ENCODE results near the gene RASEF. TPM values are rescaled to one million over a fixed set of nuclear protein-coding genes. Genes with fewer than 3 reads are reported as not detected.

RASEF gene
- total and polyA plus RNA-seq, 2 donors (not counting 3 experiments of a cell fraction or from before 2014, with no cell fraction given) = 0.11 TPM; not detected in 1

DNA sequence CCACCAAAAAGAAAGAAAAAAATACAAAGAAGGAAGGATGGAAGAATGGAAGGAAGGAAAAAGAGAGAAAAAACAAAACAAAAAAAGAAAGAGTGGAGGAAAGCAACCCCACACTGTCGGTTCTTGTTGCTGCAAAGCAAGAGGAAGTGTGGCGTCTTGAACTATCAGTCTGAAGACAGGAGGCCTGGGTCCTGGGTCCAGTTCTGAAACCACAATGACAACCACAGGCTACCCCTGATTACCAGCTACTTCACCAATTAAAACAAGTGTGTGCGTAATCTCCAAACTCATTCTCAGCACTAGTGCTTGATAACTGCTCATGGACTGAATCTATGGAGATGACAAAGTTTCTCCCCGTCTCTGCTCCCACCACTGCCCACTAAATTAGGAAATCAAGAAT, 93.7 kb downstream of the RASEF start:
- dilution Hi-C loops (cut with MboI; ENCODE audit: extremely low pct_ligation_motif_present, low sequenced_read_pairs) (no loop called here), intact Hi-C loops (cut with micrococcal nuclease) (loop anchor here (10.0 kb wide), 2 partner anchors 1124 to 1444 kb away; no protein-coding TSS in a partner anchor)
- H3K4me2 ChIP-seq (ENCODE audit: insufficient read depth, low read length) = no peak overlapping the region
- no peaks in the 10 kb centered on the region for H3K9me1 ChIP-seq (replicated peaks; ENCODE audit: control insufficient read depth, extremely low read depth, insufficient read depth, low read length)
- H3K27ac ChIP-seq (ENCODE audit: insufficient read depth, low read depth, low read length) = no peak overlapping the region
- H3K4me3 ChIP-seq (replicated peaks in 1 of 3; ENCODE audit: insufficient read depth in 1 of 3, low read depth in 1 of 3, low read length in 3 of 3) = no peak overlapping the region
- no peaks in the 10 kb centered on the region for H3K27me3 ChIP-seq (ENCODE audit: control insufficient read depth in 2 of 2, insufficient read depth in 2 of 2, low read length in 2 of 2)
- BruUV-seq (replicated peaks) = no TSS peak
- H3K79me2 ChIP-seq (ENCODE audit: control insufficient read depth, insufficient read depth, low read length) = no peaks in the 10 kb centered on the region
- TF ChIP-seq POLR2AphosphoS5 (IDR thresholded peaks at IDR 0.05; ENCODE audit: insufficient read depth, low read depth, low read length) (no peak), FOS (IDR thresholded peaks at IDR 0.05; ENCODE audit: borderline replicate concordance, insufficient read depth, low read length) (no peak), MAX (IDR thresholded peaks at IDR 0.05; ENCODE audit: insufficient read depth, insufficient read length) (no peak)
- H3K9me3 ChIP-seq (replicated peaks; ENCODE audit: control insufficient read depth, insufficient read depth, low read length) = no peaks in the 10 kb centered on the region
- H3K9ac ChIP-seq (replicated peaks; ENCODE audit: extremely low read depth, insufficient read depth, low read length) = no peak overlapping the region
- ChIA-PET CTCF (no interaction called here), POLR2A (no interaction called here)
- no peak for DNase-seq (ENCODE audit: low read depth, low spot score)
- H3K36me3 ChIP-seq (ENCODE audit: control insufficient read depth in 2 of 2, extremely low read depth in 1 of 2, insufficient read depth in 2 of 2, low read length in 2 of 2) = no peaks in the 10 kb centered on the region
- H2AFZ ChIP-seq (ENCODE audit: low read depth, low read length) = no peak overlapping the region
- no peaks in the 10 kb centered on the region for H4K20me1 ChIP-seq (replicated peaks; ENCODE audit: control insufficient read depth, extremely low read depth, insufficient read depth, low read length)
- no peaks in the 10 kb centered on the region for H3K4me1 ChIP-seq (ENCODE audit: control insufficient read depth, extremely low read depth, insufficient read depth, low read length)
- no peak for FAIRE-seq

GRCh38 chr9:82968816-82969215, 94.1 kb downstream of the RASEF start:
- H3K79me2 ChIP-seq (ENCODE audit: control insufficient read depth, insufficient read depth, low read length) = no peaks in the 10 kb centered on the region
- no peak overlapping the region for H3K4me3 ChIP-seq (replicated peaks in 1 of 3; ENCODE audit: insufficient read depth in 1 of 3, low read depth in 1 of 3, low read length in 3 of 3)
- DNase-seq (ENCODE audit: low read depth, low spot score) (no peak), FAIRE-seq (no peak)
- H4K20me1 ChIP-seq (replicated peaks; ENCODE audit: control insufficient read depth, extremely low read depth, insufficient read depth, low read length) = no peaks in the 10 kb centered on the region
- H3K4me2 ChIP-seq (ENCODE audit: insufficient read depth, low read length) = no peak overlapping the region
- H3K36me3 ChIP-seq (ENCODE audit: control insufficient read depth in 2 of 2, extremely low read depth in 1 of 2, insufficient read depth in 2 of 2, low read length in 2 of 2) = no peaks in the 10 kb centered on the region
- no peak overlapping the region for H3K9ac ChIP-seq (replicated peaks; ENCODE audit: extremely low read depth, insufficient read depth, low read length)
- H3K27me3 ChIP-seq (ENCODE audit: control insufficient read depth in 2 of 2, insufficient read depth in 2 of 2, low read length in 2 of 2) = no peaks in the 10 kb centered on the region
- no peaks in the 10 kb centered on the region for H3K9me3 ChIP-seq (replicated peaks; ENCODE audit: control insufficient read depth, insufficient read depth, low read length)
- H2AFZ ChIP-seq (ENCODE audit: low read depth, low read length) = no peak overlapping the region
- intact Hi-C loops (cut with micrococcal nuclease) (loop anchor here (10.0 kb wide), 2 partner anchors 1124 to 1444 kb away; no protein-coding TSS in a partner anchor), dilution Hi-C loops (cut with MboI; ENCODE audit: extremely low pct_ligation_motif_present, low sequenced_read_pairs) (no loop called here)
- no peak overlapping the region for H3K27ac ChIP-seq (ENCODE audit: insufficient read depth, low read depth, low read length)
- TF ChIP-seq POLR2A (IDR thresholded peaks at IDR 0.05; ENCODE audit: low read depth, low read length) (no peak), MYC (IDR thresholded peaks at IDR 0.05; ENCODE audit: low read depth, low read length) (no peak), POLR2AphosphoS5 (IDR thresholded peaks at IDR 0.05; ENCODE audit: insufficient read depth, low read depth, low read length) (no peak), GATA2 (IDR thresholded peaks at IDR 0.05; ENCODE audit: insufficient read depth, insufficient read length, low read depth, low read length) (no peak), MAX (IDR thresholded peaks at IDR 0.05; ENCODE audit: insufficient read depth, insufficient read length) (no peak), EZH2 (IDR thresholded peaks at IDR 0.05; ENCODE audit: borderline replicate concordance, low read depth, low read length, severe bottlenecking) (no peak), JUN (IDR thresholded peaks at IDR 0.05; ENCODE audit: borderline replicate concordance, insufficient read depth, insufficient read length, low read depth) (no peak), FOS (IDR thresholded peaks at IDR 0.05; ENCODE audit: borderline replicate concordance, insufficient read depth, low read length) (no peak)
- TF ChIP-seq, protein P1, sequence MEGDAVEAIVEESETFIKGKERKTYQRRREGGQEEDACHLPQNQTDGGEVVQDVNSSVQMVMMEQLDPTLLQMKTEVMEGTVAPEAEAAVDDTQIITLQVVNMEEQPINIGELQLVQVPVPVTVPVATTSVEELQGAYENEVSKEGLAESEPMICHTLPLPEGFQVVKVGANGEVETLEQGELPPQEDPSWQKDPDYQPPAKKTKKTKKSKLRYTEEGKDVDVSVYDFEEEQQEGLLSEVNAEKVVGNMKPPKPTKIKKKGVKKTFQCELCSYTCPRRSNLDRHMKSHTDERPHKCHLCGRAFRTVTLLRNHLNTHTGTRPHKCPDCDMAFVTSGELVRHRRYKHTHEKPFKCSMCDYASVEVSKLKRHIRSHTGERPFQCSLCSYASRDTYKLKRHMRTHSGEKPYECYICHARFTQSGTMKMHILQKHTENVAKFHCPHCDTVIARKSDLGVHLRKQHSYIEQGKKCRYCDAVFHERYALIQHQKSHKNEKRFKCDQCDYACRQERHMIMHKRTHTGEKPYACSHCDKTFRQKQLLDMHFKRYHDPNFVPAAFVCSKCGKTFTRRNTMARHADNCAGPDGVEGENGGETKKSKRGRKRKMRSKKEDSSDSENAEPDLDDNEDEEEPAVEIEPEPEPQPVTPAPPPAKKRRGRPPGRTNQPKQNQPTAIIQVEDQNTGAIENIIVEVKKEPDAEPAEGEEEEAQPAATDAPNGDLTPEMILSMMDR (IDR thresholded peaks at IDR 0.05; ENCODE audit: extremely low read depth in 1 of 2, insufficient read depth in 1 of 2, low read depth in 1 of 2, low read length in 2 of 2) = no peak
- ChIA-PET POLR2A (no interaction called here), CTCF (no interaction called here)
- BruUV-seq (replicated peaks) = no TSS peak
- H3K9me1 ChIP-seq (replicated peaks; ENCODE audit: control insufficient read depth, extremely low read depth, insufficient read depth, low read length) = no peaks in the 10 kb centered on the region
- H3K4me1 ChIP-seq (ENCODE audit: control insufficient read depth, extremely low read depth, insufficient read depth, low read length) = no peaks in the 10 kb centered on the region
